HG03066 (cell line): ENCODE data around the gene CERS1.

Source experiments
- ATAC-seq: cut with Tn5 transposase; IDR thresholded peaks from one replicate; pipeline ENCODE4 v1.9.1; 2021; ENCODE audit warnings: low read depth; ENCODE audit not compliant: unreplicated experiment

Gene CERS1

DNA sequence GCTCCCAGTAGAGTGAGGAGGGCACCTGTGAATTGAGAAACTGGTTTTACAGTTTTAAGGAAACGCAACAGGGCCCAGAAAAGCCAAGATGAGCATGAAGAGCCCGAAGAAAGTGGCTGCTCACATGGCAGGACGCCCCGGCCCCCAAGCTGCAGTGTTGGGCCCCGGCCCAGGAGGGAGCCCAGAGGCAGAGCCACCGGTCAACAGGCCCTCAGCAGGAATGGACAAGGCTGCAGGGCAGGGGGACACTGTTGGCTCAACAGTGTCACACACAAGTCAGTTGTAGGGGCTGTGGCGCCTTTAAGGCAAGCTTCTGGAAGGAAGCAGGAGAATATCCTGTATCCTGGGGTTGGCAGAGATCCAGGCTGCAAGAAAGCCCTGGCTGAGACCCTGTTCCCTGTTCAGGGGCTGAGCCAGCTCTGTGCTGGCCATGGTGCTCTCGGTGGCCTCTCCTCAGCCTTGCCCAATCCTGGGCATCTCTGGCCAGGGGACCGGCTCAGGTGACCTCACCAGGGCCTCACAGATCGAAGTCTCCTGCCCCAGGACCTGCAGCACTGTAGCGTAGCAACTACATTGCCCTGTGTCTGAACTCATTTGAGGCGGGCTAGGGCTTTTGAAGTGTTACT is 36.2 kb downstream of the CERS1 start:
- ATAC-seq = no peak

GRCh38 chr19:18858906-18859646 is 36.9 kb downstream of the CERS1 start:
- ATAC-seq = no peak

DNA sequence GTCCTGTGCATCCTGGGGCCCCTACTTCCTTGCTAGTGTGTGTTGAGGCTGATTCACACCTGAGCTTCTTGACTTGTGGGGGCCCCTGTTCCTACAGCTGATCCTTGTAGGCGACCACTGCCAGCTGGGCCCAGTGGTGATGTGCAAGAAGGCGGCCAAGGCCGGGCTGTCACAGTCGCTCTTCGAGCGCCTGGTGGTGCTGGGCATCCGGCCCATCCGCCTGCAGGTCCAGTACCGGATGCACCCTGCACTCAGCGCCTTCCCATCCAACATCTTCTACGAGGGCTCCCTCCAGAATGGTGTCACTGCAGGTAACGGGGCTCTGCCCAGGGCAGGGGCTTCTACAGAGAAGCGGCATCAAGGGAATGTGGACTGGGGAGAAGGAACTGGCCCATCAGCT is 38.7 kb downstream of the CERS1 start:
- ATAC-seq = no peak

DNA sequence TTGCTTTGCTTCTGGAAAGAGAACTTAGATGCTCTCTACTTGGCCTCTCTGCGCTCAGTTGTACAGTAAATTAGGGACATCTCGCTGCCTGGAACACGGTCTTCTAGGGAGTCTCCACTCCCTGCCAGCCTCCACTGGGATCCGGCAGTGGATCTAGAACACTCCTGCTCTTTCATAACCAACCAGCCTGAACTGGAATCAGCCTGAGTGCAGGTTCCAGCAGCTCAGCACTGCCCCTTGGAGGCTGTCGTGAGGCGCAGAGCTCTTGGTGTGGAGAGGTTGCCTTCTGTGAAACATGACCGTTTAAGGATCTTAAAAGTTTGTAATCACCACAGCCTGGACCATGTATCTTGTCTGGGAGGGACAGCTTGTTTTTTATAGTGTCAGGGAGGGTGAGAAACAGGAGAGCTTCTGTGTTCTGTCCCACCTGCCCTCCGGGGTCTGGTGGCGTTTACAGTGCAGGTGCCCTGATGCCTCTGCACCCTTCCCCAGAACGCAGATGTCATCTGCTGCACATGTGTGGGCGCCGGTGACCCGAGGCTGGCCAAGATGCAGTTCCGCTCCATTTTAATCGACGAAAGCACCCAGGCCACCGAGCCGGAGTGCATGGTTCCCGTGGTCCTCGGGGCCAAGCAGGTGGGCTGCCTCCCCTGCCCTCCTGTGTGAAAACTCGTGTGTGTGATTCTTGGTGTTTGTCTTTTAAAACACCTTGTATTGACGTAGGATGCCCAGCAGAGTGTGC is 39.4 kb downstream of the CERS1 start:
- no peak for ATAC-seq

- ATAC-seq = no peak
These were observed 40.1 kb downstream of the CERS1 start for GRCh38 chr19:18855647-18856384.

- ATAC-seq = no peak
These were observed 41.0 kb downstream of the CERS1 start for GRCh38 chr19:18854982-18855381.

GRCh38 chr19:18853755-18854427 is 42.1 kb downstream of the CERS1 start:
- ATAC-seq = no peak

DNA sequence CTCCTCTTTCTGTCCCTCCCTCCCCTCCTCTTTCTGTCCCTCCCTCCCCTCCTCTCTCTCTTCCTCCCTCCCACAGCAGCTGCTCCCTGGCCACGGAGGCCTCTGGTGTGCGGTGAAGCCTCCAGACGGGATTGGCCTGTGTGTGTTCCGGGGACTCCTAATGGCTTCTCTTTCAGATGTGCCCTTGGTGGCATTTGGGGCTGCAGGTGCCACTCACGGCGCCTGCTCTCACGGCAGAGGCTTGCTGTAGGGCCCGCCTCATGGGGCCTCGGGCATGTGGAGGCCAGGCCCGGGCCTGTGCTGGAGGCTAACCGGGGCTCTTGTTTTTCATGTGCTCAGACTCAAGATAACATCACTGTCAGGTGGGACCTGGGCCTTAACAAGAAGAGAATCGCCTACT is 43.3 kb downstream of the CERS1 start:
- ATAC-seq = no peak

DNA sequence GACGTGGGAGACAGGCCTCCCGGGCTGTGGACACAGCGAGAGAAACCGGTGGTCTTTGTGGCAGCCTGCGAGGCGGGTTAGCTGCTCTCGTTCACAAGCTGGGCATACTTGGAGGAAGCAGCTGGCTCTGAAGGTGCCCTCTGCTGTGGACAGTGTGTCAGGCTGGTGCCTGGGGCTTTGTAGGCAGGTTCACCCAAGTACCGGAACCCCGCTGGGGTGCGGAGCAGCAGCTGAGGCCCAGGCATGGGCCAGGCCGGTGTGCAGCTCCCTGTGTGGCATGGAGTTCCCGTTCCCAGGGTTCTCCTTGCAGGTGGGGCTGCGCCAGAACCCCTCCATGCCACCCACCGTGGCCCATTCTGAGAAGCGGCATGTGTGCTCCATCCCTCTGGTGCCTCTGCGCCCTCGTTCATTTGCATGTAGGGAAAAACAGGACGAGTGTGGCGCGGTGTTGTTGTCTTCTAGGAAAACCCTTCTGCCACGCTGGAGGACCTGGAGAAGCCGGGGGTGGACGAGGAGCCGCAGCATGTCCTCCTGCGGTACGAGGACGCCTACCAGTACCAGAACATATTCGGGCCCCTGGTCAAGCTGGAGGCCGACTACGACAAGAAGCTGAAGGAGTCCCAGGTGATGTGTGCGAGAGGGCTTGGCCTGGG is 44.2 kb downstream of the CERS1 start:
- no peak for ATAC-seq

GRCh38 chr19:18850471-18851375 is 45.2 kb downstream of the CERS1 start:
- no peak for ATAC-seq

DNA sequence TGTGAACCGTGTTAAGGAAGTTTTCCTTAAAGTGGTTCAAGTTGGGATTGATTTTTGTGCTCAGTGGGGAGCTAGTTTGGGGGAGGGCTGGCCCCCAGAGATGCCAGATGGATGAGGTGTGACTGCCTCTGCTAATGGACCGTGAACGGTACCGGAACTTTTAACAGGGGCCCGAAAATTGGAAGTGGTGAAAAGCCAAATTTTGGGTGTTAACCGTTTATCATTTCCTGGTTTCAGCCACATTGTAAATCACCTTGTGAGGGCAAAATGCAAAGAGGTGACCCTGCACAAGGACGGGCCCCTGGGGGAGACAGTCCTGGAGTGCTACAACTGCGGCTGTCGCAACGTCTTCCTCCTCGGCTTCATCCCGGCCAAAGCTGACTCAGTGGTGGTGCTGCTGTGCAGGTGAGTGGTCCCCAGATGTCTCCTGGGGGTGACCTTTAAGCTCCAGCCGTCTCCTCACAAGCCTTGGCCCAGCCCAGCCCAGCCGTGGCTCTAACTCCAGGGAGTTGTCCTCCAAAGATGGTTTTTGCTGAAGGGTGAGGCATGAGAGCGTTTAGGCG is 46.0 kb downstream of the CERS1 start:
- ATAC-seq = no peak

DNA sequence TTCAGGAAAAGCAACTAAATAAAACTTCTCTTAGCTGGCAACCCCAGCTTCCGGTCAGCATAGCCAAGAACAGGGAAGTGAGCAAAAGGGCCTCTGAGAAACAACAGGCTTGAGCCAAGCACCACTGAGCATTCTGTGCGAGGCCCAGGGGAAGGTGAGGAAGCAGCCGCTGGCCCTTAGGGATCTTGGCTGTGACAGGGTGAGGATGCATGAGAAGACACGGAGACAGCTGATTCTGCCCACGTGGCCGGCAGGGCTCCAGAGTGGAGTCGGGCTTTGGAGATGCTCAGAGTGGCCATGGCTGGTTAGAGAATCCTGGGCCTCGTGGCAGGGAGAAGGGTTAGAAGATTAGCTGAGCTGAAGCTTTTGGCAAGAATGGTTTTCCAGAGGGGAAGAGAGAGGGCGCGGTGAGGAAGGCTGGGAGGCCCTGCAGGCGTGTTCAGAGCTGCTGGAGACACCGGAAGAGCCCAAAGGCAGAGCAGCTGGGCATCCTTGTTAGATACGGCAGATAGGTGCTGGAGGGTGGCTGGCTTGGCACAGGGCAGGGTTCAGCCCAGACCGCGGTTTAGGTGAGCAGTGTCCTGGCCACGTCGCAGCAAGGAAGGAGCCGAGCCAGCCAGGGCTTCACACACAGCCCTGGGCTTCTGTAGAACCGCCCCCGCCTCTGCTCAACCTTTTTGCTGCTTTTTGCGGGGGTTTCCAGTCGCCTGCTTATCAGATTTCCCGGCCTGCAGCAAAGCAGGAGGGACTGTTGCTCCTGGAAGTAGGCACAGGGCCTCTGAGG is 46.9 kb downstream of the CERS1 start:
- no peak for ATAC-seq

DNA sequence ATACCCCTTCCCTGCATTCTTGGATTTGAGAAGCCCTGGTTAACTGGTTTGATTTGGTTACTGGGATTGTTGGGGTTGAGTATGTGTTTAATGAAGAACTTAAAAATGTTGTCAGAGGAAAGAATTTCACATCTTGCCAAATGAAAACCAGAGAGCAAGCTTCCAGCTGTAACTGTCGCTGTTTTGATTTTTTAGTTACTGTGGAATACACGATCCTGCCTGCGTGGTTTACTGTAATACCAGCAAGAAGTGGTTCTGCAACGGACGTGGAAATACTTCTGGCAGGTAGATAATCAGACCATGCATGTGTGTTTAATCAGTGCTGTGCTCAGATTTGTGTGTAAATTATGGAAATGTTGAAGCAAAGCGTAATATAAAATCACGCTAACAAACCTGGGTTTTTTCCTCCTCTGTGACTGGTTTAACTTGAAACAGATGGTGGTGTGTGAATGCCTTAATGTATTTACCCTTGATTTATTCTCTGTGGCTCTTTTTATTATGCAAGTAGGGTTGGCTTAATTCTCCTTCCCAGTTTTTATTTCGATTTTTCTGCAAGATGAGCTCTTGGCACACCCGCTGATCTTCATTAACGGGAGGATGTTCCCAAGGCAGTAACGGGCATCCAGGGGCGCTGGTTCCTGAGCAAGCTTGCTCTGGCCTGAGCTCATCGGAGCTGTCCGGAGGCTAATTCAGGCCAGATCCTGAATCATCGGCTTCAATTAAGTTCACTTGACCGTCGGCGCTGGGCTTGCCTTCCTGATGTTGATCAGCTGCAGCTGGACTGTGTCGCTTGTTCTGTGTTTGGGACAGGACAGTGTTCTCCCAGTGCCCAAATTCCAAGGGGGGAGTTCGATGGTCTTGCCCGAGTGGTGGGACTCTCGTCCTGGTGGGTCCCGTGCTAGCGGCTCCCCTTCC is 48.2 kb downstream of the CERS1 start:
- ATAC-seq = no peak

DNA sequence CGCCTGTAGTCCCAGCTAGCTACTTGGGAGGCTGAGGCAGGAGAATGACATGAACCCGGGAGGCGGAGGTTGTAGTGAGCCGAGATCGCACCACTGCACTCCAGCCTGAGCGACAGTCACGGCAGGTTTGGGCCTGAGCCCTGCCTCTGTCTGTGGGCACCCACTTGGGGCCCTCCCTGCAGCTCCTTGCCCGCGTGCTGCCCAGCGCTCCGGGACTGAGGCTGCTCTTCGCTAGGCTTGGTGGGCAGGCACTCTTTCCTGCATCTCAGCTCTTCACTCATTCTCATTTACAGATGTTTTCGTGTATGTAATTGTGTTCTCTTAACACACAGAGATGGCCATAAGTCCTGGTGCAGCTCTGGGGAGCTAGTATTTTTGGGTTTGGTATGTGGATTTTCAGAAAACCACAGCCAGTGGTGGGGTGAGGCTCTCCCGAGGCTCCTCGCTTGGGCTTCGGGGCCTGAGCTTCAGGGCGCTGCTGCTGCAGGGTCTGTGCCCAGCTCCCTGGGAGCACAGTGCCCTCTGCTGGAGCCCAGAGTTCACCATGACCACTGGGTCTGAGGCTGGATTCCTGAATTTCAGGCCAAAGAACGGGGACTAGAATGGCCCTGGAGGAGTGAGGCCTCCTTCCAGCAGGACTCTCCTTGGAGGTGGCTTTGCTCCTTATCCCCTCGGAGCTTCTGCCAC is 49.0 kb downstream of the CERS1 start:
- no peak for ATAC-seq

DNA sequence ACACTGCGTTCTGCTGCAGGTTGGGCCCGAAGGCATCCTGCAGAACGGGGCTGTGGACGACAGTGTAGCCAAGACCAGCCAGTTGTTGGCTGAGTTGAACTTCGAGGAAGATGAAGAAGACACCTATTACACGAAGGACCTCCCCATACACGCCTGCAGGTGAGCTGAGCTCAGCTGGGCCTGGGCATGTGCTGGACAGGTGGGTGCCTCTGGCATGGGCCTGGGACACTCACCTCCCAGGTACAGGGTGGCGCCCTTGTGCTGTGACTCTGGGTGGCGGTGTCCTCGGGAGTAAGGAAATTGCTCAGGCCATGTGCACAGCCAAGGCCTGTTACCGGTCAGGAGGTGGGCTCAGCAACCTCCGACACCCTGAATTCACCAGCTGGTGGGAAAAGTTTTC is 50.0 kb downstream of the CERS1 start:
- ATAC-seq = no peak

DNA sequence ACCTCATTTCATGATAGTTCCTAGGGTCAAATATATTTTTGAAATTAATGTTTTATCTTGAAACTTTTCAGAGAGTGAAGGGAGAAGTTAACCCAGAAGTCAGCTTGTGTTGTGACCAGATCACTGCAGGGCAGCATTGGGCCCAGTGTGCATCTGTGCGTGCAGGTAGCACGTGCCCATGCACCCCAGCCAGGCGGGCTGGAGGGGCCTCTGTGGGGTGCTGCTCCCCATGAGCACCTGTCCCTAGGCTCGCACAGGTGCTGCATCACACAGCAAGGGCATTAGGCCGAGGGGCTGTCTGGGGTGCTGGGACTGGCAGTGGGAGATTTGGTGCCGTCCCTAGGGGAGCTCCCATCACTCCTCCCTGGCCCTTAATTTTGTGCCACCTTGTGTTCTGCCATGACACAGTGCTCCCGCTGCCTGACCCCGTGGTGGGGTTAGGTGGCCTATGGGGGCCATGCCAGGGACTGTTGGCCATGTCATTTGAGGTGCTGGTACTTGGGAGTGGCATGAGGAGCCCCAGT is 51.1 kb downstream of the CERS1 start:
- ATAC-seq = no peak
